SIG-M5 treated with dmso at 0.1 percent for 504 hours (cell line): ENCODE data around the gene SELENOF.
"Not testable (repeated sequence)": the region's sequence is repeated elsewhere in the genome, so short reads cannot be mapped to it uniquely, and the experiment has no call there.

Source experiments
- DNase-seq: peaks from one replicate; lab custom pipeline; 2025; ENCODE audit not compliant: unreplicated experiment; lab: John Stamatoyannopoulos, UW

The SELENOF gene

DNA sequence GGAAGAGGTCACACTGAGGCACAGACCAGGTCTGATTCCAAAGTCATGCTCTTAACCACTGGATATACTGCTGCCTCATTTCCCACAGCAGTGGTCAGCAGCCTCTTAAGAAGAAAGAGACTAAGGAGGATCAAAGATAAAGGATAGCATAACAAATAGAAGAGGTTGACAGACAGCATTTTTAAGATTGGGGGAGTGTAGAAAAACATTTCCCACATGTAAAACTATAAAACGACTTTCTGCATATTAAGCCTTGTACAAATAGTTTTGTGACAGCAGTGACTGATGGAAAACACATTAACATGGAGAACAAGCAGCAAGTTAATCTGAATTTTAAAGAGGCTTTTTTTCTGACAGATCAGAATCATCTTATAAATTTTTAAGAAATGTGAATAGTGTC, 92.0 kb downstream of the SELENOF start:
- DNase-seq: no peak

DNA sequence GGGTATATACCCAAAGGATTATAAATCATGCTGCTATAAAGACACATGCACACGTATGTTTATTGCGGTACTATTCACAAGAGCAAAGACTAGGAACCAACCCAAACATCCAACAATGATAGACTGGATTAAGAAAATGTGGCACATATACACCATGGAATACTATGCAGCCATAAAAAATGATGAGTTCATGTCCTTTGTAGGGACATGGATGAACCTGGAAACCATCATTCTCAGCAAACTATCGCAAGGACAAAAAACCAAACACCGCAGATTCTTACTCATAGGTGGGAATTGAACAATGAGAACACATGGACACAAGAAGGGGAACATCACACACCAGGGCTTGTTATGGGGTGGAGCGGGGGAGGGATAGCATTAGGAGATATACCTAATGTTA, 94.0 kb downstream of the SELENOF start:
- not testable (repeated sequence) for DNase-seq

DNA sequence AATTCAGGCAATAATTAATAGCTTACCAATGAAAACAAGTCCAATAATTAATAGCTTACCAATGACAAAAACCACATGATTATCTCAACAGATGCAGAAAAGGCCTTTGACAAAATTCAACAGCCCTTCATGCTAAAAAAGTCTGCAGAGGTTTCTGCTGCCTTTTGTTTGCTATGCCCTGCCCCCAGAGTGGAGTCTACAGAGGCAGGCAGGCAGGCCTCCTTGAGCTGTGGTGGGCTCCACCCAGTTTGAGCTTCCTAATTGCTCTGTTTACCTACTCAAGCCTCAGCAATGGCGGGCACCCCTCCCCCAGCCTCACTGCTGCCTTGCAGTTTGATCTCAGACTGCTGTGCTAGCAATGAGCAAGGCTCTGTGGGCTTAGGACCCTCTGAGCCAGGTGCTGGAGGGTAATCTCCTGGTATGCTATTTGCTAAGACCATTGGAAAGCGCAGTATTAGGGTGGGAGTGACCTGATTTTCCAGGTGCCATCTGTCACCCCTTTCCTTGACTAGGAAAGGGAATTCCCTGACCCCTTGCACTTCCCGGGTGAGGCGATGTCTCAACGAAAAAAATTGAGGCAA, 96.6 kb downstream of the SELENOF start:
- DNase-seq: not testable (repeated sequence)

DNA sequence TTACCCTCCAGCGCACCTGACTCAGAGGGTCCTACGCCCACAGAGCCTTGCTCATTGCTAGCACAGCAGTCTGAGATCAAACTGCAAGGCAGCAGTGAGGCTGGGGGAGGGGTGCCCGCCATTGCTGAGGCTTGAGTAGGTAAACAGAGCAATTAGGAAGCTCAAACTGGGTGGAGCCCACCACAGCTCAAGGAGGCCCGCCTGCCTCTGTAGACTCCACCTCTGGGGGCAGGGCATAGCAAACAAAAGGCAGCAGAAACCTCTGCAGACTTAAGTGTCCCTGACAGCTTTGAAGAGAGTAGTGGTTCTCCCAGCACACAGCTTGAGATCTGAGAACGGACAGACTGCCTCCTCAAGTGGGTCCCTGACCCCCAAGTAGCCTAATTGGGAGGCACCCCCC, 99.8 kb downstream of the SELENOF start:
- DNase-seq: not testable (repeated sequence)
